GM23248 (cell line): ENCODE data around the gene ETFDH.

Experiments
- EZH2 ChIP-seq: fragments of 200-600 bp; sonication (generic); IDR thresholded peaks from 2 replicates; pipeline ENCODE4 v1.6.1; 2018; ENCODE audit warnings: antibody characterized with exemption, mild to moderate bottlenecking; ENCODE audit not compliant: insufficient read depth, poor library complexity, severe bottlenecking
- EZH2phosphoT487 ChIP-seq: fragments of 200-600 bp; sonication (generic); IDR thresholded peaks from 2 replicates; pipeline ENCODE4 v1.6.1; 2018; ENCODE audit warnings: antibody characterized with exemption, moderate library complexity, mild to moderate bottlenecking, low read depth; ENCODE audit not compliant: insufficient read depth

DNA sequence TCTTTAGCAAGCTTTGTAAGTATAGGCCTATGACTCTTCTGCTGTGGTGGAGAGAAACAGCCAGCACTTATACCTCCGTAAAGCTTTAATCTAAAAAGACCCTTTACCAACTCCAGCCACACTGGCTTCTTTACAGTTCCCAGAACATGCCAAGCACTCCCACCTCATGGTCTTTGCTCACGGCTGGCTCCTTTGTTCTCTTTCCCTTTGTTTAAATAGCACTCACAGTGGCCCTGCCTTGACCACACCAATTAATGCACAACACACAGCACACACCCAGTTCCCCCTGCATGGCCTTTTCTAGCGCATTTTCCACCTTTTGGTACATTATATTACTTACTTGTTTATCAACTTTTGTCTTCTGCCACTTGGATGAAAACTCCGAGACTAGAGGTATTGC, 32.2 kb downstream of the ETFDH start:
- TF ChIP-seq EZH2: no peak
- no peak for TF ChIP-seq EZH2phosphoT487
